GM21737 (cell line): Measurements from ENCODE around the gene PYCR2.
A peak's percentile ranks its signal among the peaks of the same experiment; 100 is the strongest.
"Not testable (repeated sequence)": the region's sequence is repeated elsewhere in the genome, so short reads cannot be mapped to it uniquely, and the experiment has no call there.

Source experiments
- ATAC-seq: cut with Tn5 transposase; IDR thresholded peaks from one replicate; pipeline ENCODE4 v1.9.1; 2021; ENCODE audit warnings: mild to moderate bottlenecking, moderate library complexity; ENCODE audit not compliant: unreplicated experiment

PYCR2 gene

DNA sequence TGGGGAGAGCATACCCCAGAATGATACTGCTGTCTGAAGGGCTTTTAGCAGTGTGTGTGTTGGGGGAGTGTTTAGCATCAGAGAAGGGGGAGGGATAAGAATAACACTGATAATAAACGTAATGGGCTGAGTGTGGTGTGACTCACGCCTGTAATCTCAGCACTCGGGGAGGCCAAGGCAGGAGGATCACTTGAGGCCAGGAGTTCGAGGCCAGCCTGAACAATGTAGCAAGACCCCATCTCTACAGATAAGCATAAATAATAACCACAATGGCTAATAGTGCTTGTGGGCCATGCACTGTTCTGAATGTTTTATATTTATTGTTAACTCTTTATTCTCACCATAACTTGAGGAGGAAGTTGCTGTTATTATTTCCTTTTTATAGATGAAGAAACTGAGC, 19.5 kb upstream of the PYCR2 start:
- no peak for ATAC-seq

DNA sequence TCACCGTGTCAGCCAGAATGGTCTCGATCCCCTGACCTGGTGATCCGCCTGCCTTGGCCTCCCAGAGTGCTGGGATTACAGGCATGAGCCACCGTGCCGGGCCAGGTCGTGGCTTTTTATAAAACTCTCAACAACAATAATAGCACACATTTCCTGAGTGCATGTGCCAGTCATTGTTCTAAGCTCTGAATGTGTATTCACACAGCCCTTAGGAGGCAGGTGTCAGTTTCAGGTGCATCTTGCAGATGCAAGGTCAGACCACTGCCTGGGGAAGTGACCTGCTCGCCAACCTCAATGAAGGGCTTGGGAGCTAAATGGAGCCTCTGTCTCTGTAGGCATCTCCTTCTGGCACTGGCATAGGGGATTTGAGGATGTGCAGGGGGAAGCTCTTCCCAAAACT, 18.5 kb upstream of the PYCR2 start:
- peak; percentile 77 for ATAC-seq

DNA sequence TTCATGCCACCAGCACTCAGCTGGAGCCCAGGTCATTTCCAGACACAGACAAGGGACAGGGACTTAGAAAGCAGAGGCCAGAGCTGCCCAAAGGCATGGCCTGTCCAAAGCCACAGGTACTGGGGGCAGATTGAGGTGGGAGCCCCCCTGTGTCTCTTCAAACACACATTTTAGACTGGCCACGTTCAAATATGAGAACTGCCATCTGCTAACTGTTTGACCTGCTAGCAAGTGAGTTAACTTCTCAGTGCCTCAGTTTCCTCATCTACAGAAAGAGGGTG, 17.8 kb upstream of the PYCR2 start:
- ATAC-seq: no peak

DNA sequence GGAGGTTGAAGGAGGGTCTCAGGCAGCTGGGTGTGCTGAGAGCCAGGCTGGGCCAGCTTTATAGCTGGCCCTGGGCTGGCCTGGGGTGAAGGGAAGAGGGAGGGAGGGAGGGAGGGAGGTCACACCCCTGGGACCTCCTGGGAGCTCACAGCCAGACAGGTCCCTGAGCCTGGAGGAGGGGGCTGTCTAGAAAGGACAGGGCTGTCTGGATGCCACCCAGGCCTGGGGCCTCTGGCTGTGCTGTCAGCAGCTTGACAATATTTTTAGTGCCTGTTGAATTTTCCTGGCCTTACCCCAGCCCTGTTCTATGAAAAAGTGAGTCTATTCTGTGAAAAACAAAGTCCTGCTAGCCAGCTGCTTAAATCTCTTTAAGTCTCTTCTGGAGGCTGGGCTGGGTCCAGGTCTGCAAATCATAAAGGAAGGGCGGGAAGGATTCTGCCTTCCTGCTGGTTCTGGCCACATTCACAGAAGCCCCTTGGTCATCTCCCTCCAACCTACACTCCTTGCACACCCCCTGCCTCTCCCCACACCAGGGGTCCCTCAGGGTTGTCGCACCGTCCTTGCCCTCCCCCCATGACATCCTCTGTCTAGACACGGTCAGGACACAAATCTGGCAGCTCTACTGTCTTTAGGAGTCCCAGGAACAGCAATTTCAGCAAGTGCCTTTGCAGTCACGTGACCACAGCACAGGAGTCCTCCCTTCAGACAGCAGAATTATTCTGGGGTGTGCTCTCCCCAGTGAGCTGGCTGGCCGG, 17.3 kb upstream of the PYCR2 start, which contains the start of gene LEFTY2:
Gene LEFTY2 (minus strand): TSS at position 34 of the 755 bp plus-strand sequence. CDS start 80 bp downstream, outside the sequence.
- ATAC-seq: no peak

DNA sequence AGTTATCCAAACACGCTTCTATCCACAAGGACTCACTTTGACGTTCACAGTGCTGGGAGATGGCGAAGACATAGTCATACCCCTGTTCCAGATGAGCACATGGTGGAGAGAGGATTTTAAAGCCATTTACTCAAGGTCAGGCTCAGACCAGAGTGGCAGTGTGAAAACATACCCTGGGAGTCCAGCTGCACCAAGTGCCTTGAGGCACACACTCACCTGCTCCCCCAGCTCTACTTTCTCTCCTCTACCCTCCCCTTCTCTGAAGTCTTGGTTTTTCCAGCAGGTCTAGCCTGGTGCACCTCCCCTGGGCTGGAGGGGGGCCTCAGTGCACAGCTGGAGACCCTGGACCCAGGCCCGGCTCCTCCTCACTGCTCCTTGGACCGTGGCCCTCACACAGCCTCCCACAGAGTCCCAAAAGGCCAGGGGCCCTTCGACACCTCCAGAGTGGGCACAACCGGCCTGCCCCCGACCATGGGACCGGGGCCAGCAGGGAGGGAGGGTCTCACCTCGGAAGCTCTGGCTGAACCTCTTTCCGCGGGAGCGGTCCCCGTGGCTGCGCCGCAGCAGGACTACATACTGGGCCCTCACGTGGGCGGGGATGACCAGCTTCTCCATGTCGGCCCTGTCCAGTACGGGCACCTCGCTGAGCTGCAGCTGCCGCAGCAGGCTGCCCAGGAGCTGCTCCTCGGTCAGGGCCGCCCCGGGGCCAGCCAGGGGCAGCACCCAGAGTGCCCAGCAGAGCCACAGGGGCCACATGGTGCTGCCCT, 16.5 kb upstream of the PYCR2 start:
- no peak for ATAC-seq

DNA sequence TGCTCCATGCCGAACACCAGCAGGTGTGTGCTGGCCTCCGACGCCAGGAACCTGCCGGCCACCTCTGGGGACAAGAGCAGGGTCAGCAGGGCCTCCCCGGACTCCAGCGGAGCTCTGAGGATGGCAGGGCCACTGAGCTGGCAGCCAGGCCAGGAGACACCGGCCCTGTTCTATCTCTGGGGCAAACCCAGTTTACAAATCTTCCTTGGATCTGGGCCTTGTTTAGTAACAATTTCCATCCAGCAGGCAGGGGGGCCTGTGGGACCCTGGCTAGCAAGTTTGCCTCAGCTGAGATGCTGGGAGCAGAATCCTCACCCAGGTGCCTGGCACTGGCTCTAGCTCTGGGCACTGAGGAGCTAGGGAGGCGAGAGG, 15.9 kb upstream of the PYCR2 start:
- ATAC-seq: not testable (repeated sequence)

DNA sequence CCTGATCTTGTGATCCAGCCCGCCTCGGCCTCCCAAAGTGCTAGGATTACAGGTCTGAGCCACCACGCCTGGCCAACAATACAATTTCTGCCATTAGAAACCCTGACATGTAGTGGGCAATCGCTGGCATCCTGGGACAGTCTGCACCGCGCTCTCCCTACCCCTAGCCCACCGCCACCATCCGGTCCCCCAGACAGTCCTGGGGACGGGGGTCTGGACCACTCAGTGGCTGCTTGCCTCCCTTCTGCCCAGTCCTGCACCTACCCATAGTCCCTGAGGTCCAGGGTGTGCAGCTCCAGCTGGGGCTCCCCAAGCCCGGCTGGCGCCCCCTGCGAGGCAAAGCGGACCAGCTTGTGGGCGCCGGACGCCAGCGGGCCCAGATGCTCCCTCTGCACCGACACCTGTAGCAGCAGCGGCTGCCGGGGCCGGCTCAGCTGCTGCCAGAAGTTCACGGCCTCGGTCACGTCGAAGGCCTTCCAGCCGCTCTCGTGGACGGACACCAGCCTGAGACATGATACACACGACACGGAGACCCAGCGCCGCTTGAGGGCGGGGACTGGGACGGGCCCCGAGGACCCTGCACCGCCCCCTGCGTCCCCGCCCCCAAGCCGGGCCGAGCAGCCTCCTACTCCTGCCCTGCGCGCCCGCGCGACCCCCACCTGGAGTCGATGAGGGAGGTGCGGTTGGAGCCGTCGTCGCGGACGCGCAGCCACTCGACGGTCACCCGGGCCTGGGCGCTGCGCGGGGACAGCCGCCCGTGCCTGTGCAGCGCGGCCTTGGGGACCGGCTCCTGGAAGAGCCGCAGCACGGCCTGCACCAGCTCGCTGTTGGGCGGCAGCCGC, 15.3 kb upstream of the PYCR2 start:
- not testable (repeated sequence) for ATAC-seq

DNA sequence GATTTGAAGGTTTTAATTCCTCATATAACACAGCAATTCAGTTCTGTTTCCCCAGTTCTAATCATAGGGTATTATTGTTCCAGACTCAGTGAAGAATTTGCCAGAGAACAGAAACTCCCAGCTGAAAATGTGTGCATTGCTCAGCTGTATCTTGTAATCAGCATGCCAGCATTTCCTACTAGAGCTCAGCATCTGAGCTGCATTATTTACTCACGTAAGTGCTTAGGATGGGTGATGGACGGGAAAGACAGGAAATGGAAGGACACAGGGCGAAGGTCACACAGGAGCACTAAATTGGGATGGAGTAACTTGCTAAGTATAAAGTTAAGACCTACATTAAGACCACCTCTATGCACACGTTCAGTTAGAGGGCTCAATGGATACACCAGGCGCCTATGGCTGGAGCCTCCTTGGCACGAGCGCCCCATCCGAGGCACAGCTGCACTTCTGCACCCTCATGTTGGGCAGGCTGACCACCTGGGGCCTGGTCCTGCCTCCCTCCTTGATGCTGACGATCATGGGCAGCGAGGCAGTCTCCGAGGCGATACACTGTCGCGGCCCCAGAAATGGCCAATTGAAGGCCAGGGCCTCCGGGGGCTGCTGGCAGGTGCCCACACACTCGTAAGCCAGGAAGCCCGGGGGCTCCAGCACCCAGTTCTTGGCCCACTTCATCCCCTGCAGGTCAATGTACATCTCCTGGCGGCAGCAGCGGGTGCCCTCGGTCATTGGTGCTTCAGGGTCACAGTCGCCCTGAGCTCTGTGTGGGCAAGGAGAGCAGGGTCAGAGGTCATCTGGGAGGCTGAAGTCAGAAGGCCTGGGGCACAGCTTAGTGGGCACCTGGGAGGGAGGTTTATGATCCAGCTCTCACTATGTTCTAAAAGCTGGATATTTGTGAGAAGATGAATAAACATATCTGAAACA, 13.3 kb upstream of the PYCR2 start:
- ATAC-seq: no peak

DNA sequence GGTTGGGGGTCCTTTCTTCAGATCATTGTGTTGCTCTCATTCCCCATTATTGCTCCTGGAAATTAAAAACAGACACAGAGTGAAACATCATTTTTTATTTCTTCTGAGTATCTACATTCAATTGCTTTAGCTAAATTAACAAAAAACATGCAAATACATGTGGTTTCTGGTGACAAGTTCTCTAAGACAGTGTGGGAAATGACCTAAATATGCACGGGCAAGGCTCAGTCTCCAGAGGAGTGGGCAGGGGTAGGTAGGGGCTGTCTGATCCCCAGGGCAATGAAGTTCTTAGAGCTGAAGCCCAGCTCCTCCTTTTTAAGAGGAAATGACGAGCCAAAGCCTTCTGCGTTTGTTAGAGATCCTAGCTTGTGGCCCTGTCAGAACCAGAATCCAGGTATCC, 12.5 kb upstream of the PYCR2 start:
- ATAC-seq: no peak

DNA sequence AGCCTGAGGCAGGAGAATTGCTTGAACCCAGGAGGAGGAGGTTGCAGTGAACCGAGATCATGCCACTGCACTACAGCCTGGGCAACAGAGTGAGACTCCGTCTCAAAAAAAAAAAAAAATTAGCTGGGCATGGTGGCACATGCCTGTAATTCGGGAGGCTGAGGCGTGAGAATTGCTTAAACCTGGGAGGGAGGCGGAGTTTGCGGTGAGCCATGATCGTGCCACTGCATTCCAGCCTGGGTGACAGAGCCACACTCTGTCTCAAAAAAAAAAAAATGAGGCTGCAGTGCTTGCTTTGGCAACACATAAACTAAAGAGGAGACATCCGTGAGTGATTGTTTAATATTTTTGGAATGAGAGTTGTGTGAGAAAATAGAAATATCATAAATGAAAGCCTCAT, 12.0 kb upstream of the PYCR2 start:
- not testable (repeated sequence) for ATAC-seq

DNA sequence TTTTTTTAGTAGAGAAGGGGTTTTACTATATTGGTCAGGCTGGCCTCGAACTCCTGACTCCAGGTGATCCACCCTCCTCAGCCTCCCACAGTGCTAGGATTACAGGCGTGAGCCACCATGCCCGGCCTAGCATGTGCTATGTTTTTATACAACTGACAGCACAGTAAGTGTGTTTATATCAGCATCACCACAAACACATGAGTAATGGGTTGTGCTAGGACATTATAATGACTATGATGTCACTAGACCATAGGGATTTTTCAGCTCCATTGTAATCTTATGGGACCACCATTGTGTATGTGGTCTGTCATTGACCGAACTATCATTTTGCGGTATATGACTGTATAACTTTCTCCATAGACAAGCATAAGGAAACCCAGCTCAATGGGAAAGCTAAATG, 10.7 kb upstream of the PYCR2 start:
- no peak for ATAC-seq

DNA sequence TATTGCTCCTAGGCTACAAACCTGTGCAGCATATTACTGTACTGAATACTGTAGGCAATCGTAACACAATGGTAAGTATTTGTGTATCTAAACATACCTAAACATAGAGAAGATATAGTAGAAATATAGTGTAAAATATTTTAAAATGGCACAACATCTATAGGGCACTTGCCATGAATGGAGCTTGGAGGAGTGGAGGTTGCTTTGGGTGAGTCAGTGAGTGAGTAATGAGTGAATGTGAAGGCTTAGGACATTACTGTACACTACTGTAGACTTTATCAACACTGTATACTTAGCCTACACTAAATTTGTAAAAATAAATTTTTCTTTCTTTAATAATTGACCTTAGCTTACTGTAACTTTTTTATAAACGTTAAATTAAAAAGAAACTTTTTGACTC, 9.0 kb upstream of the PYCR2 start:
- no peak for ATAC-seq

DNA sequence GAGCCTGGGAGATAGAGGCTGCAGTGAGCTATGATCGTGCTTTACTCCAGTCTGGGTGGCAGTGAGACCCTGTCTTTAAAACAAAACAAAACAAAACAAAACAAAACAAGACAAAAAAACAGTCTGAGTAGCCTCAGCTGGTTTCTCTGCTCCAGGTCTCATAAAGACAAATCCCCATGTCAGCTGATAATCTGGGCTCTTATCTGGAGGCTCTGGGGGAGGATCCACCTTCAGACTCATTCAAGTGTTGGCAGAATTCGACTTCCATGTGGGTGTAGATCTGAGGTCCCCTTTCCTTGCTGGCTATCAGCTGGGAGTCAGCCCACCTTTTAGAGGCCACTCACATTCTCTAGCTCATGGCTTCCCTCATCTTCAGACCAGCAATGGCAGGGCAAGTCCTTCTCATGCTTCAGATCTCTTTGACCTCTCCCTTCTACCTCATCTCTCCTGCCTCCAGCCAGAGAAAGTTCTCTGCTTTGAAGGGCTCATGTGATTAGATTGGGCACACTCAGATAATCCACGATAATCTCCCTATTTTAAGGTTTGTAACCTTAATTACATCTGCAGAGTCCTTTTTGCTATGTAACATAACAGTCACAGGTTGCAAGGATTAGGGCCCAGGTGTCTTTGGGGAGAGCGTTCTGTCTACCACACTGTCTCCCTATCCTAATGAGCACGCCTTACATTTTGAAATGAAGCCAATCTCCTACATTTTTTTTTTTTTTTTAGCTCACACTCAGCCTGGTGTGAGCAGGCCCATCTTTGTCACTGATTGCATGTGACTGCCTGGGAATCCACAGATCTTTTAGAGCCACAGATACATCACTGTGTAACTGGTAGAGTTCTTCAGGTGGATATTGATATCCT, 7.5 kb upstream of the PYCR2 start:
- no peak for ATAC-seq

DNA sequence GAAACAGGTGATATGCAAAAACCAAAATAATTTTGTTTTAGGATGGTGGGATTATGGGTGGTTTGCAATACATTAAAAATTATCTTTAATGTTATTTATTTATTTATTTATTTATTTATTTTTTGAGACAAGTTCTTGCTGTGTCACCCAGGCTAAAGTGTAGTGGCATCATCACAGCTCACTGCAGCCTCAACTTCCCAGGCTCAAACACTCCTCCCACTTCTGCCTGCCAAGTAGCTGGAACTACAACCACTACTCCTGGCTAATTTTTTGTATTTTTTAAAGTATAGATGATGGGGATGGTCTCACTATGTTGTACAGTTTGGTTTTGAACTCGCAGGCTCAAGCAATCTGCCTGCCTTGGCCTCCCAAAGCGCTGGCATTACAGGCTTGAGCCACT, 6.5 kb upstream of the PYCR2 start:
- ATAC-seq: no peak

DNA sequence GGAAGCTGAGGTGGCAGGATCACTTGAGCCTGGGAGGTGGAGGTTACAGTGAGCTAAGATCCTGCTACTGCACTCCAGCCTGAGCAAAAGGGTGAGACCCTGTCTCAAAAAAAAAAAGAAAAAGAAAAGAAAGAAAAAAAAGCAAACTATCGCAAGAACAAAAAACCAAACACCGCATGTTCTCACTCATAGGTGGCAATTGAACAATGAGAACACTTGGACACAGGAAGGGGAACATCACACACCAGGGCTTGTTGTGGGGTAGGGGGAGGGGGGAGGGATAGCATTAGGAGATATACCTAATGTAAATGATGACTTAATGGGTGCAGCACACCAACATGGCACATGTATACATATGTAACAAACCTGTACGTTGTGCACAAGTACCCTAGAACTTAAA, 5.4 kb upstream of the PYCR2 start:
- ATAC-seq: not testable (repeated sequence)

DNA sequence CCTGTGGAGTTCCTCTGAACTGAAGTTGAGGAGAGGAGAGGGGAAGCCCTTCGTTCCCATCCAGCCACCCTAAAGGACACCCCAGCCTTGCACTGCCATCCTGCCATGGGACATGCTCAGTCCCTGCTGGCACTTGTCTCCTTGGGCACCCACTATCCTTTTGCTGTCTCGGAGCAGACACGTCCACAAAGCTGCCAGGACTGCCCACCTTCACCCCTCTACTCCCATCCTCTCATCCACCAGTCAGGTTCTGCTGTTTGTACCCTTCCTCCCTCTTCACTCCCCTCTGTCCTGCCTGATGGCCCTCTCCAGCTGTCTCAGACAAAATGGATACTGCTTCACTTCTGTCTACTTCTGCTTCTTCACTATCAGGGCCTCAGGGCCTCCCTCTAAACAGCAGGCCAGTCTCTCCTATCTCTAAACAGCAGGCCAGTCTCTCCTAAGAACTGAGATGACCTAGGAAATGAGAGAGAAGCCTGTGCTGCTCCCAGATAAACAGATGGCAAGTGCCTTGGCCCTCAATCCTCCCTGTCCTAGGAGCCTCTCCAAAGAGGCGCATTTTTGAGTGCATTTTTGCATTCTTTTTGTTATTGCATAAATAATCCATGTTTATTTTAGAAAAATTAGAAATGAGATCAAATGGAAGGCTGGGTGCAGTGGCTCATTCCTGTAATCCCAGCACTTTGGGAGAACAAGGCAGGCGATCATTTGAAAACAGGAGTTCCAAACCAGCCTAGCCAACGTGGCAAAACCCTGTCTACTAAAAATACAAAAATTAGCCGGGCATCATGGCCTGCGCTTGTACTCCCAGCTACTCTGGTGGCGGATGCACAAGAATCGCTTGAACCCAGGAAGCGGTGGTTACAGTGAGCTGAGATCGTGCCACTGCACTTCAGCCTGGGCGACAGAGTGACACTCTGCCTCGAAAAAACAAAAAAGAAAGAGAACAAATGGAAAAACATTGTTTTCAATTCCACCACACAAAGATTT, 4.4 kb upstream of the PYCR2 start:
- ATAC-seq: no peak

DNA sequence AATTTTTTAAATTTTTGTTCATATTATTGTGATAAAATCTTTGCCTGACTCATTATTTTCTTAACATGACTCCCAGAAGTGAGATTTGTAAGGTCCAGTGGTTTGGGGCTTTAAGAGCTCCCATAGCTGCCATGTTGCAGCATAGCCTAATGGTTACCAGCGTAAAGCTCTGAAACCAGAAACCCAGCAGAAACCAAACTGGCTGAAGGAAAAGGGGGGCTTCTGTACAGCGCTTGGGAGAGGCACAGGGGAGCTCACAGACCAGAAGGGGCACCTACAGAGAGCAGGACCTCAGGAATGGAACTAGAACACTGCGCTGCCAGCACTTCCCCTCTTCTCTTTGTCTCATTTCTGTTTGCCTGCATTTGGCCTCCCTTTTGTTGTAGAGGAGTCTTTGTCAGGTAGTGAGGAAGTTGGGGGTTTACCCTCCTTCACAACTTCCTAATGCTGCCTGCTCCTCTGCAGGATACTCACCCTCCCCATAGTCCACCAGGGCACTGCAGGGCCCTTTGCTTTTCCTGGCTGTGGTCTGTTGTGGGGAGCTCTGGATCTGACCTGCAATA, 2.6 kb upstream of the PYCR2 start:
- ATAC-seq: no peak

DNA sequence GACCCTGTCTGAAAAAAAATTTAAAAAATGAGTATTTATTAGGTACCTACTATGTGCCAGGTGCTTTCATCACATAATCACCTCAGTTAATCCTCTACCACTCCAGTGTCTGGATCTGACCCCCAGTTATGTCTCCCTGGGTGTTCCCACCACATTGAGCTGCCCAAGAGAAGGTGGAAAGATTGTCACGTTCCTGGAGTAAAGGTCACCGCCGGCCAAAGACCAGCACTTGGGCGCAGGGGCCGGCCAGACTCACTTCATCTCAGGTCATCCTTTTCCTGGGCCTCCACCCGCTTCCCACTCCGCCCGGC, 714 bp downstream of the PYCR2 start:
- no peak for ATAC-seq
